MM.1S (cell line): ENCODE results near the gene TMX2.

Experiments used
- DNase-seq: peaks from one replicate; pipeline ENCODE4 v3.0.0-alpha.2; 2015
- H2AFZ ChIP-seq: fragments of 300-600 bp; sonication (generic); 2 replicates; pipeline ENCODE4 v1.6.0; 2016; ENCODE audit warnings: antibody characterized with exemption, low read length
- H3F3A ChIP-seq: fragments of 300-600 bp; sonication (generic); 2 replicates; pipeline ENCODE4 v1.6.1; 2016; ENCODE audit warnings: mild to moderate bottlenecking, antibody characterized with exemption, low read length, moderate library complexity, mixed read lengths; ENCODE audit not compliant: insufficient read depth
- H3K27ac ChIP-seq: fragments of 300-600 bp; sonication (generic); 2 replicates; pipeline ENCODE4 v1.5.1; 2016; ENCODE audit warnings: mild to moderate bottlenecking, low read length
- H3K27me3 ChIP-seq: fragments of 300-600 bp; sonication (generic); replicated peaks from 2 replicates; pipeline ENCODE4 v1.6.0; 2016; ENCODE audit warnings: low read length; ENCODE audit not compliant: insufficient read depth
- H3K36me3 ChIP-seq: fragments of 300-600 bp; sonication (generic); replicated peaks from 2 replicates; pipeline ENCODE4 v1.6.1; 2016; ENCODE audit warnings: mild to moderate bottlenecking, low read length, mixed read lengths; ENCODE audit not compliant: insufficient read depth
- H3K4me1 ChIP-seq: fragments of 300-600 bp; sonication (generic); 2 replicates; pipeline ENCODE4 v1.6.1; 2016; ENCODE audit warnings: low read length, mixed read lengths
- H3K4me2 ChIP-seq: fragments of 300-600 bp; sonication (generic); 2 replicates; pipeline ENCODE4 v1.6.0; 2016; ENCODE audit warnings: low read depth, low read length
- H3K4me3 ChIP-seq: fragments of 300-600 bp; sonication (generic); 2 replicates; pipeline ENCODE4 v1.5.1; 2016; ENCODE audit warnings: low read length, mixed read lengths
- H3K79me2 ChIP-seq: fragments of 300-600 bp; sonication (generic); 2 replicates; pipeline ENCODE4 v1.6.1; 2016; ENCODE audit warnings: mixed run types, low read length, mixed read lengths
- H3K9ac ChIP-seq: fragments of 300-600 bp; sonication (generic); 2 replicates; pipeline ENCODE4 v1.6.1; 2016; ENCODE audit warnings: low read length, mixed read lengths
- H3K9me2 ChIP-seq: fragments of 300-600 bp; sonication (generic); replicated peaks from 2 replicates; pipeline ENCODE4 v1.6.1; 2016; ENCODE audit warnings: mild to moderate bottlenecking, low read length, mixed read lengths; ENCODE audit not compliant: insufficient read depth
- H3K9me3 ChIP-seq: fragments of 300-600 bp; sonication (generic); replicated peaks from 2 replicates; pipeline ENCODE4 v1.6.1; 2016; ENCODE audit warnings: mild to moderate bottlenecking, low read length, mixed read lengths; ENCODE audit not compliant: insufficient read depth
- H4K20me1 ChIP-seq: fragments of 300-600 bp; sonication (generic); 2 replicates; pipeline ENCODE4 v1.6.1; 2016; ENCODE audit warnings: mild to moderate bottlenecking, low read length, moderate library complexity, mixed read lengths; ENCODE audit not compliant: insufficient read depth
- CTCF ChIP-seq: fragments of 300-600 bp; sonication (generic); IDR thresholded peaks from 2 replicates; pipeline ENCODE4 v1.5.1; 2016; ENCODE audit warnings: antibody characterized with exemption, low read length, mixed read lengths
- EZH2 ChIP-seq: fragments of 300-600 bp; sonication (generic); optimal IDR thresholded peaks from 2 replicates; pipeline ENCODE3; 2017; ENCODE audit warnings: low read depth, mild to moderate bottlenecking, antibody characterized with exemption, low read length, mixed read lengths
- EZH2phosphoT487 ChIP-seq: fragments of 300-600 bp; sonication (generic); IDR thresholded peaks from 2 replicates; pipeline ENCODE4 v1.6.1; 2018; ENCODE audit warnings: antibody characterized with exemption, low read length

The TMX2 gene

GRCh38 chr11:57761301-57762234, 49.2 kb downstream of the TMX2 start, which contains the start of gene CTNND1:
CTNND1 (plus strand) TSS chr11:57761802; CDS start chr11:57791479, 29,677 bp downstream.
- no peaks in the 10 kb centered on the region for H3K36me3 ChIP-seq
- no peaks in the 10 kb centered on the region for H3K79me2 ChIP-seq
- H4K20me1 ChIP-seq: no peaks in the 10 kb centered on the region
- H3K9ac ChIP-seq: no peak within 1 kb of the TSS
- H3K4me3 ChIP-seq: no peak within 1 kb of the TSS
- DNase-seq: no peak
- no peak within 1 kb of the TSS for H3K27ac ChIP-seq
- no peaks in the 10 kb centered on the region for H3K4me1 ChIP-seq
- TF ChIP-seq CTCF (no peak), EZH2 (no peak), EZH2phosphoT487 (no peak)
- no peak within 1 kb of the TSS for H2AFZ ChIP-seq
- H3K4me2 ChIP-seq: no peak within 1 kb of the TSS
- no peaks in the 10 kb centered on the region for H3K9me3 ChIP-seq
- no peaks in the 10 kb centered on the region for H3F3A ChIP-seq
- no peaks in the 10 kb centered on the region for H3K9me2 ChIP-seq
- no peaks in the 10 kb centered on the region for H3K27me3 ChIP-seq

- no peak overlapping the region for H3K4me2 ChIP-seq
- no peak for DNase-seq
Measured at GRCh38 chr11:57762235-57762861, 50.0 kb downstream of the TMX2 start.

GRCh38 chr11:57763568-57763967, 51.2 kb downstream of the TMX2 start:
- Histone ChIP-seq H3K9me3 (no peaks in the 10 kb centered on the region), H3K36me3 (no peaks in the 10 kb centered on the region), H3K27me3 (no peaks in the 10 kb centered on the region), H3K9ac (no peak overlapping the region), H3K4me1 (no peaks in the 10 kb centered on the region), H3K4me2 (no peak overlapping the region), H4K20me1 (no peaks in the 10 kb centered on the region), H3F3A (no peaks in the 10 kb centered on the region), H3K4me3 (no peak overlapping the region), H3K27ac (no peak overlapping the region), H3K9me2 (no peaks in the 10 kb centered on the region), H2AFZ (no peak overlapping the region), H3K79me2 (no peaks in the 10 kb centered on the region)
- no peak for DNase-seq
- TF ChIP-seq EZH2 (no peak), EZH2phosphoT487 (no peak), CTCF (no peak)

More at GRCh38 chr11:57762235-57762861, 50.0 kb downstream of the TMX2 start:
- Histone ChIP-seq H3K27me3 (no peaks in the 10 kb centered on the region), H4K20me1 (no peaks in the 10 kb centered on the region), H2AFZ (no peak overlapping the region), H3K4me3 (no peak overlapping the region), H3K9me3 (no peaks in the 10 kb centered on the region), H3K9me2 (no peaks in the 10 kb centered on the region), H3K27ac (no peak overlapping the region), H3K36me3 (no peaks in the 10 kb centered on the region), H3F3A (no peaks in the 10 kb centered on the region), H3K79me2 (no peaks in the 10 kb centered on the region), H3K9ac (no peak overlapping the region), H3K4me1 (no peaks in the 10 kb centered on the region)
- TF ChIP-seq EZH2: no peak
- no peak for TF ChIP-seq CTCF
